Stimulated activated naive CD8-positive, alpha-beta T cell treated with anti-CD3 and anti-CD28 coated beads, Interleukin-15, amount 100 ng/mL, for 72 hours (primary cell): Measurements from ENCODE around the gene DNMT3A.

Source experiments
- ATAC-seq: fragments of 150-1000 bp; cut with Tn5 transposase; 2 replicates; pipeline ENCODE4 v1.10.0; 2021; ENCODE audit warnings: mild to moderate bottlenecking, moderate library complexity
- DNase-seq, 2 donors: peaks; one replicate each; pipeline ENCODE4 v3.0.0; 2021 to 2022
- H3K27ac Mint-ChIP-seq, 2 donors: one replicate each; pipeline ENCODE4 v1.8.0; 2022; ENCODE audit warnings: mild to moderate bottlenecking in 2 of 2, mixed read lengths in 2 of 2, moderate library complexity in 2 of 2
- H3K27me3 Mint-ChIP-seq: one replicate; pipeline ENCODE4 v1.8.0; 2022; ENCODE audit warnings: mixed read lengths
- H3K4me1 Mint-ChIP-seq: one replicate; pipeline ENCODE4 v1.8.0; 2022; ENCODE audit warnings: mild to moderate bottlenecking, mixed read lengths
- H3K4me3 Mint-ChIP-seq, 2 donors: one replicate each; pipeline ENCODE4 v1.8.0; 2022; ENCODE audit warnings: mild to moderate bottlenecking in 2 of 2, mixed read lengths in 2 of 2, moderate library complexity in 1 of 2
- H3K9me3 Mint-ChIP-seq, 2 donors: one replicate each; pipeline ENCODE4 v1.8.0; 2022; ENCODE audit warnings: mixed read lengths in 2 of 2

The DNMT3A gene

GRCh38 chr2:25311865-25312575 lies 29.7 kb downstream of the DNMT3A start:
- peaks cover 100% of the 10 kb centered on the region for H3K4me1 Mint-ChIP-seq
- no peaks in the 10 kb centered on the region for H3K27me3 Mint-ChIP-seq
- peak overlapping the region; percentile 59 to 65 for H3K27ac Mint-ChIP-seq
- H3K9me3 Mint-ChIP-seq, result no peaks in the 10 kb centered on the region
- ATAC-seq (no peak), DNase-seq (no peak)
- peak overlapping the region; percentile 91 to 93 for H3K4me3 Mint-ChIP-seq

DNA sequence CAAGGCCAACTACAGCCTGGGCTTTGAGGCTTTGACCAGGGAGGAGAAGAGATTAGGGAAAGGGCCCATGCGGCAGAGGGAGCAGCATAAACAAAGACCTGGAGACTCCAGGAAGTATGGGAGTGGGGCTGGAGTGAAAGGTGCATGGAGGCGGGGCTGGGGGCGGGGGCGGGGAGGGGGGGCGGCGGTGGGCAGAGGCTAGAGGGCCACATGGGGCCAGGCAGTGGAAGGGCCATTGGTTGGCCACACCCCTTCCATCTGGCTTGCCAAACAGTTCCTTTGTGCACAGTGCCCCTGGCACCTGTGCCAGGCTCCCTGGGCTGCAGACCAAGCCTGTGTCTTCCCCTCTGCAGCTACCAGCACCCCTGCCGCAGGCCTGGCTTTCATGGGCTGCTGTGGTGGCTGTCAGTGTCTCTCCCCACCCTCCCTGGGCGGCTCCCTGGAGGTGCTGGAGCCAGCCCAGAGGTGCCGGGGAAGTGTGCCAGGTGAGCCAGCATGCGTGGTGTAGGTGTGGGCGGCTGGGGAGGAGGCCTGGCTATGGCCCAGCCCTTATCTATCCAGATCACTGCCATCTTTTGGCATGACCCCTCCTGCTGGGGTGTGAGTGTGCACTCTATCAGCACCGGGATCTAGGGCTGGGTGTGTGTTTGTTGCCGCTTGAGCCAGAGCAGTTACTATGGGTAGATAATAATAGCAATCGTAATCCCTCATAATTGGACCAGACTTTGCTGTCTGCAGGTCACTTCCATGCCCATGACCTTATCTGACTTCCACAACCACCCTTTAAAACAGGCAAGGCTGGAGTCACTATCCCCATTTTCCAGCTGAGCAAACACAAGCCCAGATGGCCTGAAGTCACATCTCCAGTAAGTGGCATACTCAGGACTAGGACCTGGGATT lies 30.5 kb downstream of the DNMT3A start:
- no peaks in the 10 kb centered on the region for H3K9me3 Mint-ChIP-seq
- ATAC-seq (no peak), DNase-seq (no peak)
- peak overlapping the region; percentile 65 to 85 for H3K27ac Mint-ChIP-seq
- H3K4me1 Mint-ChIP-seq, result peaks cover 100% of the 10 kb centered on the region
- no peaks in the 10 kb centered on the region for H3K27me3 Mint-ChIP-seq
- peak overlapping the region; percentile 63 to 93 for H3K4me3 Mint-ChIP-seq

DNA sequence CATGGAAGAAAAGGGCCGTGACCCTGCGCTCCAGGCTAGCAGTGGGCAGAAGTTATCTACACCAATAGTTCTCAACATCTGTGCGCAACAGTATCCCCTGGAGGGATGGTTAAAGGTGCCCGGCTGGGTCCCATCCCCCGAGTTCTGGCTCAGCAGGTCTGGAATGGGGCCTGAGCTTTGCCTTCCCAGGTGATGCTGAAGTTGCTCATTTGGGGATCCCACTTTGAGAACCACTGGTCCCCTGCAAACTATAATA lies 31.1 kb downstream of the DNMT3A start:
- Mint-ChIP-seq H3K4me1 (peaks cover 100% of the 10 kb centered on the region), H3K4me3 (peak overlapping the region; percentile 63), H3K27me3 (no peaks in the 10 kb centered on the region), H3K9me3 (no peaks in the 10 kb centered on the region), H3K27ac (peak overlapping the region in 1 of 2 donors; percentile 85)
- DNase-seq, result no peak
- ATAC-seq, result no peak

GRCh38 chr2:25309402-25309801 lies 32.3 kb downstream of the DNMT3A start:
- peaks cover 100% of the 10 kb centered on the region for H3K4me1 Mint-ChIP-seq
- ATAC-seq, result peak; percentile 18
- peak overlapping the region; percentile 45 to 46 for H3K4me3 Mint-ChIP-seq
- H3K9me3 Mint-ChIP-seq, result no peaks in the 10 kb centered on the region
- H3K27ac Mint-ChIP-seq, result peak overlapping the region in 1 of 2 donors; percentile 82
- no peaks in the 10 kb centered on the region for H3K27me3 Mint-ChIP-seq
- DNase-seq, result peak; percentile 59 to 65

- Mint-ChIP-seq H3K9me3 (no peaks in the 10 kb centered on the region), H3K4me1 (peaks cover 100% of the 10 kb centered on the region), H3K27ac (peak overlapping the region in 1 of 2 donors; percentile 71), H3K4me3 (peak overlapping the region; percentile 13 to 32), H3K27me3 (no peaks in the 10 kb centered on the region)
- ATAC-seq, result no peak
- DNase-seq, result no peak
Measured at GRCh38 chr2:25308599-25308998, 33.1 kb downstream of the DNMT3A start.

- DNase-seq (no peak), ATAC-seq (no peak)
- H3K4me1 Mint-ChIP-seq, result peaks cover 100% of the 10 kb centered on the region
- peak overlapping the region in 1 of 2 donors; percentile 88 for H3K27ac Mint-ChIP-seq
- H3K27me3 Mint-ChIP-seq, result no peaks in the 10 kb centered on the region
- H3K9me3 Mint-ChIP-seq, result no peaks in the 10 kb centered on the region
- no peak overlapping the region for H3K4me3 Mint-ChIP-seq
Measured at GRCh38 chr2:25307949-25308557, 33.7 kb downstream of the DNMT3A start.

DNA sequence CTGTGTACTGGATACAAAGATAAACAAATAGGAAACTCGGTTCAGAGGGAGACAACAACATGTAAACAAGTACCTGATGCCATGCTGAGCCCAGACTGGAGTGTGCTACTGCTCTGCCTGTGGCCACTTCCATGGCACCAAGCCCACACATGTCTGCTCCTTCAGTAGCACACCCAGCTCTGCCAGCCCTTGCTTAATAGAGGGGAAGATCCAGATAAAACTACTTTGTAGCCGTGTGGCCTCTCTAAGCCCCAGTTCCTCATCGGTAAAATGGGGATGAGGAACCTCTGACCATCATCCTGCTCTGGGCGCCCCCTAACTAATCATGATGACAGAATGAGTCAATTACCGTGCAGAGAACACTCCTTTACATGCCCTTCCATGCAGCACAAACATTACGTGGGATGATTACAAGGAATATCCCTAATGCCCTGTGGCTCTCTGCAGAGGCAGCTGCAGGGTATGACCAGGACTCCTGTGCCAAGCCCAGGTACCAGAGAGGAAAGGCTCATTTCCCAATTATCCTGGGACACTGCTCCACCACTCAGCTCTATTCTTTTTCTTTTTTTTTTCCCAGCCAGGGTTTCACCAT lies 34.9 kb downstream of the DNMT3A start:
- ATAC-seq, result no peak
- H3K4me1 Mint-ChIP-seq, result peaks cover 100% of the 10 kb centered on the region
- H3K27ac Mint-ChIP-seq, result no peak overlapping the region
- DNase-seq, result no peak
- H3K9me3 Mint-ChIP-seq, result no peaks in the 10 kb centered on the region
- H3K4me3 Mint-ChIP-seq, result peak overlapping the region in 1 of 2 donors; percentile 56
- H3K27me3 Mint-ChIP-seq, result no peaks in the 10 kb centered on the region

DNA sequence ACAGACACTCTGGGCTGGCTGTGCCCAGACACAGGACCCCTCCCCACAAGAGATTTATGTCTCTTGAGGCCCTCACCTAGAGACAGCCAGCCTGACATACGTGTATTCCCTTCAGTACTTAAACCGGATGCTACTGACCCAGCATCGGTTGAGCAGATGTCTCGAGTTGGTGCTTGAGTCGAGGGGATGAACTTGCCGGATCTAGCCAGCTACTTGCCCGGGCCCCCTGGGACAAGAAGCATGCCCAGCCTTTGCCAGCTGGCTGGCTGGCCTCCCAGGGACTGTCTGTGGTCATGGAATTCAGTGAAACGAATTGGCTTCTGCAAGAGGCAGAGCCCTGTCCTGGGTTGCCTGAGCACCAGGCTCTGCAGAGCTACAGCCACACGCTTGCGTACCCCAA lies 36.0 kb downstream of the DNMT3A start:
- Mint-ChIP-seq H3K9me3 (no peaks in the 10 kb centered on the region), H3K27ac (no peak overlapping the region), H3K27me3 (no peaks in the 10 kb centered on the region), H3K4me3 (peak overlapping the region in 1 of 2 donors; percentile 11), H3K4me1 (peaks cover 100% of the 10 kb centered on the region)
- ATAC-seq (no peak), DNase-seq (no peak)

DNA sequence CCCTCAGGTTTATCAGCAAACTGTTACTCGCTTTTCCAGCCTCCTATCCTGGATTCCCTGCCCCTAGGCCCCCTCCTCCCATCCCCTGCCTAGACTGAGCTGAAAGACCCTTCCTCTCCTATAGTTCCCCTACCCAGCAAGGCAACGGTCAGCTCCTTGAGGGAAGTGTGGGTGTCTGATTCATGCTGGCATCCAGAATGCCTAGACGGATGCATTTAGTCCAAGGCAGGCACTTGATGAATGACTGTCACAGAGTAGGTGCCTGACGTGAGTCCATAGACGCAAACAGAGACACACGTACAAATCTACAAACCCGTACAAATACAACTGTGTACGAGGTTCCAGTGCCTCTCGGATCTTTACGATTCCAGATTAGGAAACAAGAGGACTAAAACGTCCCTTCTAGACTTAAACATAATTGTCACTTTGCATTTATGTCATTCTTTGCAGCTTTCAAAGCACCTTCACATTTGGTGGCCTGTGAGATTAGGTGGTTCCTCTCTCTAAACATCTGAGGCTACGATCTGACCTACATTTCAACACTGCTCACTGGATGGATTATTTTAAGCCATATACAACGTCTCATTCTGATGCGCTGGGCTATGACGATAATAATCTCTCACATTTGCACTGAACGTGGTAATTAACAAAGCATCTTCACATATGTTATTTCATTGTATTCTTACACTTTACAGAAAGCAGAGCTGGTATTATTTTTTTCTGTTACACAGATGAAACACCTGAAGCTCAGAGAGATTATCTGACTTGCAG lies 36.7 kb downstream of the DNMT3A start:
- no peaks in the 10 kb centered on the region for H3K9me3 Mint-ChIP-seq
- H3K27ac Mint-ChIP-seq, result peak overlapping the region in 1 of 2 donors; percentile 82
- peaks cover 97% of the 10 kb centered on the region for H3K4me1 Mint-ChIP-seq
- DNase-seq (no peak), ATAC-seq (no peak)
- no peaks in the 10 kb centered on the region for H3K27me3 Mint-ChIP-seq
- no peak overlapping the region for H3K4me3 Mint-ChIP-seq

DNA sequence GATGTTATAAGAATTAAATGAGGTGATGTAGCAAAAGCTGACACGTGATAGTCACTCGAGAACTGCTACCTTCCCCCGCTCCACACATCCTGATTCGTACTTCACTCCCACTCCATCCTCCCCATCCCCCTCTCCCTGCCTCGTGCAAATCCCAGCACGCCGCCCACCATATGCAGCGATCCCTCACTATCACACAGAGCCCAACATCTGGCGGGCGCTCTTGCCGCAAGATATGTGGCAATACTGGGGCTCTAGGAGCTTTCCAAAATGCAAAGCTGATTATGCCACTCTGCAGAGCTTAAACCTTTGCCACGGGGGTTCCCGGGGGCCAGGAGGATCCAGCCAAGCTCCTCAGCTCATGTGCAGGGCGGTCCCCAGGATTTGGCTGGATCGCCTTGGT lies 37.4 kb downstream of the DNMT3A start:
- H3K4me3 Mint-ChIP-seq, result no peak overlapping the region
- no peaks in the 10 kb centered on the region for H3K9me3 Mint-ChIP-seq
- H3K27ac Mint-ChIP-seq, result no peak overlapping the region
- ATAC-seq, result no peak
- no peaks in the 10 kb centered on the region for H3K27me3 Mint-ChIP-seq
- H3K4me1 Mint-ChIP-seq, result peaks cover 97% of the 10 kb centered on the region
- no peak for DNase-seq

DNA sequence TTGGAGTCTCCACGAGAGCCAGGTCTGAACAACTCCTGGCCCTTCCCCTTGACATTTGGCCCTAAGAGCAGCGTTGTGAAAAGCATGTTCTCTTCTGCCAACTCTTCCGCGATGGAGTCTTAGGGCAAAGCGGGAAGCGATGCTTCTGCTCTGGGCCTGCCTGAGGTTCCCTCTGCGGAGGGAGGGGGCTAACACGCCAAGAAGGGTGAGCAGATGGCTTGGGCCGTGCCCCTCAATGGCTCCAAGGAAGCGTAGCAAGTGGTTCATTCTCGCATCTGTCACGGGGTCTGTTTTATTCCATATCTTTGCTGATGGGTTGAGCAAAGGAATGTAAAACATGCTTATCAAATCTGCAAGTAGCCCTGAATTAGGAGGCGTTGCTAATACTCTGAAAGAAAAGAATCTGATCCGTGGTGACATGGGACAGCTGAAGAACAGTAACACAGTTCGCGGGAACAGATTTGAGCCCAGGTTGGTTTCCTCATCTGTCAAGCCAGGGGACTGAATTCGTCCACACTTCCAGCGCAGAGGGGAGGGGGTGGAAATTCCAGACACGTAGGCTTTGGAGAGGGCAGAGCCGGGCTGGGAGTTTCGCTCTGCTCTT lies 38.0 kb downstream of the DNMT3A start:
- H3K4me1 Mint-ChIP-seq, result peaks cover 97% of the 10 kb centered on the region
- ATAC-seq (no peak), DNase-seq (no peak)
- H3K4me3 Mint-ChIP-seq, result no peak overlapping the region
- no peaks in the 10 kb centered on the region for H3K9me3 Mint-ChIP-seq
- peak overlapping the region in 1 of 2 donors; percentile 34 for H3K27ac Mint-ChIP-seq
- H3K27me3 Mint-ChIP-seq, result no peaks in the 10 kb centered on the region

- H3K4me3 Mint-ChIP-seq, result no peak overlapping the region
Measured at GRCh38 chr2:25302758-25303375, 38.9 kb downstream of the DNMT3A start.

DNA sequence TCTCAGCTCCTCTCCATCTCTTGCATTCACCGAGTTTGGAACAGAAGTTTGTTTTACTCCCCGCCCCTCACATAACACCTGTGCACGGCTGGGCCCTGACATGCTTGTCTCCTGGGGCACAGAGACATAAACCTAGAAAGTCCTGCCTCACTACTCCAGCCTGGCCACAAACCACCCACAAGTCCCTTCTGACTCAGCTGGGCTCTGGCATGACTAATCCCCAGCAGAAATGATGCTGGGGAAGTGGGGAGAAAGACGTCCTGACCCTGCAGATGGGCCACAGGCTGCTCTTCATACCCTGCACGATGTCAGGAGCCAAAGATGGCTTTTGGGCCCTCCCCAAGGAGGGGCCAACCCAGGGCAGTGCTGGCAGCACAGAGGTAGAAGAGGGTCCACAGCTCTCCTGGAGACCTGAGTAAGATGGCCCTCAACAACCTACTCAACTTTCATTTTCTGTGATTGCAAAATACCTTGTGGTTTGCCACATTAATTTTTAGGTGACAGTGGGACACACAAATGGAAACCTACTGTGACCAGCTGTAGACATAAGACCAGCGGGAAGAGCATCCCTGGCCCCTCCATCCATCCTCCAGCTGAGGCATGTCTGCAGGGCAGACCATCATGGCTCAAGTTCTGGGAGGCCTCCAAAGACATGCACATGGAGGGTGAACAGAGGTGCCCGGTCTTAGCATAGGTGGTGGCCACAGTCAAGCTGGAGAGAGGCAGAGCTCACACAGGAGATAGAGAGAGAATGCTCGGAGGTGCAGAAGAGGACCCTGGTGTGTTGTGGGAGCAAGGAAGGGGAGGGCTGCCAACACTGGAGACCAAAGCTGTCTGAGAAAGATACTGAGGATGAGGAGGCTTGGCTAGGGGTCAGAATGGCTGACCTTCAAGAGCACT lies 40.0 kb downstream of the DNMT3A start:
- Mint-ChIP-seq H3K27ac (peak overlapping the region; percentile 9 to 91), H3K4me3 (peak overlapping the region; percentile 36 to 49), H3K27me3 (no peaks in the 10 kb centered on the region), H3K4me1 (peaks cover 97% of the 10 kb centered on the region), H3K9me3 (no peaks in the 10 kb centered on the region)
- DNase-seq (peak; percentile 81 to 93), ATAC-seq (peak; percentile 97)

More at GRCh38 chr2:25302758-25303375, 38.9 kb downstream of the DNMT3A start:
- Mint-ChIP-seq H3K27me3 (no peaks in the 10 kb centered on the region), H3K9me3 (no peaks in the 10 kb centered on the region), H3K27ac (no peak overlapping the region), H3K4me1 (peaks cover 97% of the 10 kb centered on the region)
- DNase-seq (no peak), ATAC-seq (no peak)
